GM23248 (cell line): ENCODE measurements around the gene INSIG2. TPM values are rescaled to one million over a fixed set of nuclear protein-coding genes. Genes with fewer than 3 reads are reported as not detected.

ENCODE experiments used
- DNase-seq: peaks from one replicate; pipeline ENCODE4 v3.0.0-alpha.2; 2015
- H2AFZ ChIP-seq: fragments of 200-600 bp; sonication (generic); 2 replicates; pipeline ENCODE4 v1.6.1; 2016; ENCODE audit warnings: antibody characterized with exemption
- H3F3A ChIP-seq: fragments of 200-600 bp; sonication (generic); 2 replicates; pipeline ENCODE4 v1.6.1; 2016; ENCODE audit warnings: mild to moderate bottlenecking, antibody characterized with exemption, mixed run types; ENCODE audit not compliant: insufficient read depth
- H3K27ac ChIP-seq: fragments of 200-600 bp; sonication (generic); 2 replicates; pipeline ENCODE4 v1.5.1; 2016; ENCODE audit warnings: mild to moderate bottlenecking
- H3K27me3 ChIP-seq: fragments of 200-600 bp; sonication (generic); replicated peaks from 2 replicates; pipeline ENCODE4 v1.6.1; 2016; ENCODE audit warnings: mild to moderate bottlenecking; ENCODE audit not compliant: insufficient read depth
- H3K36me3 ChIP-seq: fragments of 200-600 bp; sonication (generic); 2 replicates; pipeline ENCODE4 v1.6.1; 2016; ENCODE audit warnings: low read depth, mild to moderate bottlenecking
- H3K4me1 ChIP-seq: fragments of 200-600 bp; sonication (generic); 2 replicates; pipeline ENCODE4 v1.6.1; 2016; ENCODE audit warnings: mild to moderate bottlenecking; ENCODE audit not compliant: insufficient read depth
- H3K4me2 ChIP-seq: fragments of 200-600 bp; sonication (generic); one replicate; pipeline ENCODE4 v1.6.1; 2016; ENCODE audit warnings: mild to moderate bottlenecking; ENCODE audit not compliant: unreplicated experiment
- H3K4me3 ChIP-seq: fragments of 200-600 bp; sonication (generic); 2 replicates; pipeline ENCODE4 v1.5.1; 2016; ENCODE audit warnings: mild to moderate bottlenecking
- H3K79me2 ChIP-seq: fragments of 200-600 bp; sonication (generic); 2 replicates; pipeline ENCODE4 v1.6.1; 2016; ENCODE audit warnings: mild to moderate bottlenecking; ENCODE audit not compliant: insufficient read depth
- H3K9ac ChIP-seq: fragments of 200-600 bp; sonication (generic); 2 replicates; pipeline ENCODE4 v1.6.1; 2016; ENCODE audit warnings: mild to moderate bottlenecking
- H3K9me2 ChIP-seq: fragments of 200-600 bp; sonication (generic); 2 replicates; pipeline ENCODE4 v1.6.1; 2016; ENCODE audit warnings: mixed run types, mild to moderate bottlenecking, moderate library complexity; ENCODE audit not compliant: insufficient read depth
- H3K9me3 ChIP-seq: fragments of 200-600 bp; sonication (generic); one replicate; pipeline ENCODE4 v1.6.1; 2017; ENCODE audit warnings: low read depth
- H4K20me1 ChIP-seq: fragments of 200-600 bp; sonication (generic); 2 replicates; pipeline ENCODE4 v1.6.0; 2016; ENCODE audit not compliant: insufficient read depth
- EZH2 ChIP-seq: fragments of 200-600 bp; sonication (generic); IDR thresholded peaks from 2 replicates; pipeline ENCODE4 v1.6.1; 2018; ENCODE audit warnings: antibody characterized with exemption, mild to moderate bottlenecking; ENCODE audit not compliant: insufficient read depth, poor library complexity, severe bottlenecking
- EZH2phosphoT487 ChIP-seq: fragments of 200-600 bp; sonication (generic); IDR thresholded peaks from 2 replicates; pipeline ENCODE4 v1.6.1; 2018; ENCODE audit warnings: antibody characterized with exemption, moderate library complexity, mild to moderate bottlenecking, low read depth; ENCODE audit not compliant: insufficient read depth
- WGBS, 2 experiments: methylation state at CpG; one replicate each; pipeline ENCODE4 v1.1.6; 2015 to 2017; ENCODE audit warnings: low lambda C conversion rate in 2 of 2, low coverage in 1 of 2; ENCODE audit errors: missing lambda C conversion rate in 2 of 2; 5-methylcytosine and 5-hydroxymethylcytosine counted together
- in situ Hi-C: fragments of 300-500 bp; cut with MboI; formaldehyde crosslinking; loops from 2 replicates; pipeline ENCODE4 v1.15.0; 2020
- polyA plus RNA-seq: library from polyadenylated mRNA; unstranded; fragments of >200 nt; fragmentation: Nextera tagmentation; extraction: Ambion mirVana; gene quantifications from 2 replicates; pipeline ENCODE4 v1.2.1, GENCODE V29; 2016
- total RNA-seq: library from RNA; depleted of rRNA; stranded (reverse); fragments of >200 nt; shearing (Covaris generic); gene quantifications from 2 replicates; pipeline ENCODE4 v1.2.3, GENCODE V29; 2014

Gene INSIG2
- total and polyA plus RNA-seq, 2 experiments from 2014 or later: 13.0 to 36.1 TPM

DNA sequence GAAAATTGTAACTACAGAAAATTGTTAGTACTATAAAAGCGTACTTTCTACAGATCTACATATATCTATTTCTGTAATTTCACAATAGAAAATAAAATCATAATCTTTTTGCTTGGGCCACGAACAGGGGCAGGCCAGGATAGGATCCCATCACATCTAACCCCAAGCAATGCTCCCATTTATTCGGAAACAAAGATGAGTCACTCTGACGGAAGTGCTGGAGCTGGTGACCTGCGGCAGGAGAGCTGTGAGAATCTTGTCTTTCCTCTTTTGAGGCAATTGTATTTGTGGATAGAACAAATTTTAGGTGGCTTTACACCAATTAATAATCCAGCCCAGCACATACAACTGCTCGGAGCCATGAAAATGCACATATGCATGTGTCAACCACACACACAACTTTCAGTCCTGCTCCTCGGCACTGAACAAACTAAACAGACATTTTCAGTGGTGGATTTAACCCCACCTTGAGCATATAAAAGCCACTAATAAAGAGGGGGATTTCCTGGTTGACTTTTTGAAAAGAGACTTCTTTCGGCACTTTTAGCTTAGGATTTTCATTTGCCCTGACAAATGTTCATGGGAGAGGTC, 22.3 kb upstream of the INSIG2 start:
- no peak overlapping the region for H3K4me3 ChIP-seq
- H3K9ac ChIP-seq: no peak overlapping the region
- no peaks in the 10 kb centered on the region for H3K9me2 ChIP-seq
- no peaks in the 10 kb centered on the region for H3K79me2 ChIP-seq
- no peak overlapping the region for H3K27ac ChIP-seq
- in situ Hi-C loops: no loop called here
- H3K4me1 ChIP-seq: peaks cover 15% of the 10 kb centered on the region
- 73 to 76% methylated on average over 8 of the region's 8 CpGs for WGBS, 2 experiments
- DNase-seq: no peak
- H3K4me2 ChIP-seq: no peak overlapping the region
- H3F3A ChIP-seq: peaks cover 9% of the 10 kb centered on the region; the same call in 1 of the 2 replicates
- H3K27me3 ChIP-seq: peaks cover 14% of the 10 kb centered on the region
- H3K9me3 ChIP-seq: no peaks in the 10 kb centered on the region
- no peaks in the 10 kb centered on the region for H4K20me1 ChIP-seq
- TF ChIP-seq EZH2 (no peak), EZH2phosphoT487 (no peak)
- no peak overlapping the region for H2AFZ ChIP-seq
- no peaks in the 10 kb centered on the region for H3K36me3 ChIP-seq

DNA sequence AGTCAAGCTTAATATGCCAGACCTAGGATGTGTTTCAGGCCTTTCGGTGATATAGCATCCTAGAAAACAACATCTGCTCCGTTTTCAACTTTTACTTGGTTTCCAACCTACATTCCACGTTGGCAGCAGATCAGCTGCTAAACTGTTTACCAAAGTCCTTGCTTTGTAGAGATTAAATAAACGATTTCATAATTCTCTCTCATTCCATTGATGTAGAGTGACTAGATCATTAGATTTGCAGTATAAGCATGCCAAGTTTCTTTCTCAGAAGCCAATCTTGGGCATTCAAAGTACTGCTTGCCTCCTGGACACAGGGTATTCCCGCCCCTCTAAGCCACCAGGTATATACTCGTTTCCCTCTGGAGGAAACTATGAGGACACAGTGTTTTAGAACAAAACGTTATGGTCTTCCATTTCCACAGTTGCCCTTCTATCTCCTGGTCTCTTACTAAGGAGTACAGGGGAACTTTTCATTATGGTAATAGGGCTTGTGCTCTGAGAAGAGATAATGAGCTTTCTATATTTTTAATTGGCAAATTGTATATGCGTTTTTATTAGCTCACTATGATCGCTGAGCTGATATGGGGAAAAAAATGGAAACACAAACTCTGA, 10.5 kb upstream of the INSIG2 start:
- Histone ChIP-seq H3K9ac (no peak overlapping the region), H3K36me3 (no peaks in the 10 kb centered on the region), H3K4me2 (no peak overlapping the region), H3F3A (no peaks in the 10 kb centered on the region), H3K27me3 (peaks cover 66% of the 10 kb centered on the region), H3K27ac (no peak overlapping the region), H3K79me2 (no peaks in the 10 kb centered on the region), H2AFZ (no peak overlapping the region), H3K4me1 (no peaks in the 10 kb centered on the region), H4K20me1 (no peaks in the 10 kb centered on the region), H3K9me2 (no peaks in the 10 kb centered on the region), H3K4me3 (no peak overlapping the region), H3K9me3 (no peaks in the 10 kb centered on the region)
- no peak for DNase-seq
- no peak for TF ChIP-seq EZH2phosphoT487
- TF ChIP-seq EZH2: no peak
- 64 to 69% methylated on average over 9 of the region's 9 CpGs for WGBS, 2 experiments
- in situ Hi-C loops: no loop called here

DNA sequence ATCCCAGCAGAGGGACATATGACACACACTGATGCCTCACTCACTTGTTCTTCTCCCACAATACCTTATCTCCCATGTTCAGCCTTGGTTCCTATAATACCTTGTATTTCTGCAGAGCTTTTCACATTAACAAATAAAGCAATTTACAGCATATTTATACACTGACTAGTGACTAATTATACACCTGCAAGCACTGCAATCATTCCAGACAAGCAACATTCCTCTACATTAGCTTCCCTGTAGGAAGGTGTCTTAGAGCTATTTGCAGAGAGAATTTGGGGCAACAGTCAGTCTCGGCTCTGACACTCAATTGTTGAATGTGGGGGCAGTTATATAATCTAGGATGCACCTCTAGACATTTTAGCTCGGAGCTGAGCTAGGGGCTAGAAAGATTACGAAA, 9.5 kb upstream of the INSIG2 start:
- in situ Hi-C loops: no loop called here
- H3K4me1 ChIP-seq: no peaks in the 10 kb centered on the region
- no peaks in the 10 kb centered on the region for H3K9me3 ChIP-seq
- no peaks in the 10 kb centered on the region for H3K9me2 ChIP-seq
- no peak overlapping the region for H3K4me3 ChIP-seq
- H3K79me2 ChIP-seq: no peaks in the 10 kb centered on the region
- no peak overlapping the region for H3K9ac ChIP-seq
- H3K4me2 ChIP-seq: no peak overlapping the region
- TF ChIP-seq EZH2phosphoT487 (no peak), EZH2 (no peak)
- 45 to 58% methylated on average over 3 of the region's 3 CpGs for WGBS, 2 experiments
- no peak for DNase-seq
- H3K36me3 ChIP-seq: no peaks in the 10 kb centered on the region
- no peak overlapping the region for H2AFZ ChIP-seq
- peaks cover 62% of the 10 kb centered on the region for H3K27me3 ChIP-seq
- H3K27ac ChIP-seq: no peak overlapping the region
- no peaks in the 10 kb centered on the region for H4K20me1 ChIP-seq
- H3F3A ChIP-seq: no peaks in the 10 kb centered on the region

DNA sequence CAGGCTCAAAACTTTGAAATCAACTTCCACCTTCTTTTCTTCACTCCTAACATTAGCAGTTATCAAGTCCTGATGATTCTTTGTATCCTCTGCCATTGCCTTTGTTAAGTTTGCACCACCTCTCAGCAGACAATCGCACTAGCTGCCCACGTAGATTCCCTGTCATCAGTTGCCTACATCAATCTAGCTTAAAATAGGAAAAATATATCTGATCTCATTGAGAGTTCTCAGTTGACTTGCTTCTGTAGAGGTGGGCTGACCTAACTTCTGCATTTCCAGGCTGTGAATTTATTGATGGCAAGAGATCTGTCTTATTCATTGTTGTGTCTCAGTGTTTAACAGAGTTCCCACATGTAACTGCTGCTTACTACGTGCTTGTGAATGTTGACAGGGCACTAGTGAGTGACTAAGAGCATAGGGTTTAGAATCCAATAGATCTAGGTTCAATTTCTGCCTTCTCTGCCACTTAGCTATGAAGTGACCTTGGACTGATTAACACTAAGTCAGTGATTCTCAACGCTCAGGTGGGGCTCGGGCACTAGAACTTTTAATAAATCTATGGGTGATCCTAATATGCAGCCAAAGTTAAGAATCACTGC, 3.7 kb upstream of the INSIG2 start:
- no peak overlapping the region for H3K9ac ChIP-seq

More for the DNA sequence above, 3.7 kb upstream of the INSIG2 start:
- no peaks in the 10 kb centered on the region for H3K36me3 ChIP-seq
- H3K4me3 ChIP-seq: no peak overlapping the region
- peaks cover 14% of the 10 kb centered on the region for H3F3A ChIP-seq
- peaks cover 13% of the 10 kb centered on the region for H3K79me2 ChIP-seq
- no peak overlapping the region for H3K27ac ChIP-seq
- 91 to 95% methylated on average over 5 of the region's 5 CpGs for WGBS, 2 experiments
- in situ Hi-C loops: no loop called here
- TF ChIP-seq EZH2phosphoT487 (no peak), EZH2 (no peak)
- H3K4me2 ChIP-seq: no peak overlapping the region
- no peaks in the 10 kb centered on the region for H4K20me1 ChIP-seq
- H3K9me2 ChIP-seq: no peaks in the 10 kb centered on the region
- no peak for DNase-seq
- peaks cover 22% of the 10 kb centered on the region for H3K27me3 ChIP-seq
- no peaks in the 10 kb centered on the region for H3K4me1 ChIP-seq
- no peak overlapping the region for H2AFZ ChIP-seq
- H3K9me3 ChIP-seq: no peaks in the 10 kb centered on the region
